GM12864 (cell line): Measurements from ENCODE around the gene RGSL1.

Source experiments
- DNase-seq: peaks from one replicate; pipeline ENCODE4 v3.0.0-alpha.2; 2011; ENCODE audit warnings: low read depth
- H3K4me3 ChIP-seq: 2 replicates; pipeline ENCODE4 v1.5.1; 2011; ENCODE audit warnings: mild to moderate bottlenecking, low read depth, low read length, control low read depth
- TF ChIP-seq, protein P1 (sequence below): IDR thresholded peaks from 2 replicates; pipeline ENCODE4 v1.5.1; 2011; ENCODE audit warnings: low read depth, mild to moderate bottlenecking, moderate library complexity, low read length, control low read depth, inconsistent platforms; ENCODE audit errors: missing control alignments

Gene RGSL1

DNA sequence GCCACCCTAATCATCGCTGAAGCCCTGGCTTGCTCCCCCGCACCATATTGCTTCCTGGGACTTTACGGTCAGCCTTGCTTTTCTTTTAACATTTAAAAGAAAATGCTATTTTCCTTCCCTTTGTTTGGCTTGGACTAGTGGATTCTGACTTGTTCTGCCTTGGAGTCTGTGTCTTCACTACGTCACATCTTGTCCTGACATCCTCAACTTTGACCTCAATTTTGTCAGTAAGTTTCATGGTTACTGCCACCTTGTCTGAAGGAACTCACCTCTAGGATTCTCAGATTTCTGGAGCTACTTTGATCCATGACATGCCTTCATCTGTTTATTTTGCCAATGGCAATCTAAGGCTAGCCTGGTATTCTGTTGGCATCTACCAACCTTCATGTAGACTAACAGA is 134.8 kb downstream of the RGSL1 start:
- no peak overlapping the region for H3K4me3 ChIP-seq
- TF ChIP-seq, protein P1, sequence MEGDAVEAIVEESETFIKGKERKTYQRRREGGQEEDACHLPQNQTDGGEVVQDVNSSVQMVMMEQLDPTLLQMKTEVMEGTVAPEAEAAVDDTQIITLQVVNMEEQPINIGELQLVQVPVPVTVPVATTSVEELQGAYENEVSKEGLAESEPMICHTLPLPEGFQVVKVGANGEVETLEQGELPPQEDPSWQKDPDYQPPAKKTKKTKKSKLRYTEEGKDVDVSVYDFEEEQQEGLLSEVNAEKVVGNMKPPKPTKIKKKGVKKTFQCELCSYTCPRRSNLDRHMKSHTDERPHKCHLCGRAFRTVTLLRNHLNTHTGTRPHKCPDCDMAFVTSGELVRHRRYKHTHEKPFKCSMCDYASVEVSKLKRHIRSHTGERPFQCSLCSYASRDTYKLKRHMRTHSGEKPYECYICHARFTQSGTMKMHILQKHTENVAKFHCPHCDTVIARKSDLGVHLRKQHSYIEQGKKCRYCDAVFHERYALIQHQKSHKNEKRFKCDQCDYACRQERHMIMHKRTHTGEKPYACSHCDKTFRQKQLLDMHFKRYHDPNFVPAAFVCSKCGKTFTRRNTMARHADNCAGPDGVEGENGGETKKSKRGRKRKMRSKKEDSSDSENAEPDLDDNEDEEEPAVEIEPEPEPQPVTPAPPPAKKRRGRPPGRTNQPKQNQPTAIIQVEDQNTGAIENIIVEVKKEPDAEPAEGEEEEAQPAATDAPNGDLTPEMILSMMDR: no peak
- DNase-seq: no peak

DNA sequence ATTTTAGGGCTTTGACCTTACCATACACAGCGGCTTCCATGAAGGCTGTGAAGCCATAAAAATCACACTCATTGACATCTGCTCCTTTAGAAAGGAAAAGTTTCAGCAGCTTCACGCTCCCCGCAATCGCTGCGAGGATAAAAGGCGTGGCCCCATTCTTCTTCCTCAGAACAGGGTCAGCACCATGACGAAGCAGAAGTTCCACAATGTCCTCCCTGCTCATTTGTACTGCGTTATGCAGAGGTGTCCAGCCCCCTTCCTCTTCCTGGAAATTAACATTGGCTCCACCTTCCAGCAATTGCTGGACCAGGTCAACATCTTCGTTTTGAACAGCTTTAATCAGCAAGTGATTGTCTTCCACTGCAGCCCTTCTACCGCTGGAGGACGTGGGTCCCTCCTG is 136.4 kb downstream of the RGSL1 start:
- TF ChIP-seq, protein P1: no peak
- no peak for DNase-seq
- no peak overlapping the region for H3K4me3 ChIP-seq

GRCh38 chr1:182587093-182587492 is 137.1 kb downstream of the RGSL1 start:
- H3K4me3 ChIP-seq: no peak overlapping the region
- TF ChIP-seq, protein P1: no peak
- no peak for DNase-seq

- no peak for DNase-seq
- H3K4me3 ChIP-seq: peak overlapping the region; percentile 60
- TF ChIP-seq, protein P1: no peak
These were observed 137.9 kb downstream of the RGSL1 start for GRCh38 chr1:182587666-182588499.

DNA sequence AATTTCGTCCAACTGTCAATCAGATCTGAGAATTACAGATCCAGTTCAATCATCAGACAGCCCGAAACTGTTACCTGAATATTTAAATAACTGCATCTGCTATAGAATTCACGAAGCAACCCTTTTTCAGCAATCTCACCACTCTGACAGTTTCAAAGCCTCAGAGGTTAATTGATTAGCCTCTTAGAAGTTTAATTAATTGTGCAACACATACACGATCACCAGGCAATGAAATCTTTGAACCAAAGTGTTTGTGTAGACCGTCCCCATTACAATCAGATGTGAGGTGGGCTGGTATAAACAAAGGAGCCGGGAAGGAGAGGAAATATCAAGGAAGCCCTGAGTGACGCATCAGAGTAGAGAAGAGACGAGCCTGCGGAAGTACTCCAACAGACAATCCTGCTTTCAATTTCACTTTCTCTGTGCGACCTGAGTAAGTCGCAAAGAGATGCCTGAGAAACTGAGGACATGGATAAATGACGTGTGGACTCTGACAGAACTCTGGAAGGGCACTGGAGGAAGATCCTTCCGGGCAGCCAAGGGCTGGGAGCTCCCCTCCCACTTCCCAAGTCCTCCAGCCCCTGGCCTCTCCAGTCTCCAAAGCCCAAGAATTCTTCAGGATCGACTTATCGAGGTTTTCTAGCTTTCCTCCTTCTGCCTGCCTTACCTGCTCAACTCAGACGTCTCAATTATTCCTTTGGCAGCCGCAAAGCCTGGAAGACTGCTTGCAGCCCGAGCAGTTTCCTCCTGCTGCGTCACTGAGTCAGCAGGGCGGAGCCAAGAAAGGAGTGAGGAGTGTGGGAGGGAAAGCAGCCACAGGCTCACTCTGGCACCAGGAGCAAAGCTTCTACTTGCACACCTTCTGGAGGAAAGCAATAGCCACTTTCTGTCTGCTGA is 138.8 kb downstream of the RGSL1 start, which contains the start of gene RNASEL:
RNASEL (minus strand) TSS at position 757 of the 897 bp plus-strand sequence. CDS start 2,450 bp downstream, outside the sequence.
- H3K4me3 ChIP-seq: peak within 1 kb of the TSS; percentile 60
- peak; percentile 46 for DNase-seq
- TF ChIP-seq, protein P1: no peak

DNA sequence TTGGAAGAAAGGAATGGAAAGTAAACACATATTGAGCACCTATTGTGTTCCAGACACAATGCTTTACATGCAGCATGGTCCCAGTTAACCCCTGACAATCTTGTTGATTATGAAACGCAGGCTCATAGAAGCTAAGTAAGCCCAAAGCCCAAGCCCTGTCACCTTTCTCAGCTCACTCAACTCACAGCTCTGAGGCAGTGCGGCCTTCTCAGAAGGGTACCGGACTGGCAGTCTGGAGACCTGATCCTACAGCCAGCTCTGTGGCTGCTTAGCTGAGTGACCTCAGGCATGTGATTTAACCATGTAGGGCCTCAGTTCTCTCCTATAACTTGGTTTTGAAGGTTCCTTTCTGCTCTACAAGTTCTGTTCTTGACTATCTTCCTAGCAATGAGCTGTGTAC is 139.6 kb downstream of the RGSL1 start:
- TF ChIP-seq, protein P1: no peak
- no peak overlapping the region; the same call in 1 of the 2 replicates for H3K4me3 ChIP-seq
- DNase-seq: no peak
